H1 (cell line): ENCODE data around the gene SMAGP. TPM values are rescaled to one million over a fixed set of nuclear protein-coding genes. Genes with fewer than 3 reads are reported as not detected.
"Not testable (repeated sequence)": the region's sequence is repeated elsewhere in the genome, so short reads cannot be mapped to it uniquely, and the experiment has no call there.

Experiments used
- CTCF ChIA-PET: fragments of 300-600 bp; sonication (Branson Sonifier 250); formaldehyde crosslinking; loops from one replicate; lab custom pipeline; 2021; ENCODE audit not compliant: partially characterized antibody; lab: Charles Lee
- POLR2A ChIA-PET: fragments of 300-600 bp; sonication (Branson Sonifier 250); formaldehyde crosslinking; loops from one replicate; lab custom pipeline; 2021; ENCODE audit warnings: inconsistent platforms; ENCODE audit not compliant: partially characterized antibody; lab: Charles Lee
- DNase-seq, 2 experiments: peaks; one replicate each; pipeline versions ENCODE4 v3.0.0 to v3.0.0-alpha.2; 2010 to 2022; ENCODE audit warnings: low spot score in 2 of 2, low read depth in 1 of 2, mixed read lengths in 1 of 2
- FAIRE-seq: peaks from 2 replicates; lab custom pipeline; 2011; peaks lifted over from hg19 to GRCh38; lab: Jason Lieb, UNC
- H2AFZ ChIP-seq: 2 replicates; pipeline ENCODE4 v1.8.1; 2012; ENCODE audit warnings: low read length, inconsistent platforms
- H2AK5ac ChIP-seq: 2 replicates; pipeline ENCODE4 v1.6.1; 2013; ENCODE audit warnings: low read depth, low read length
- H2BK120ac ChIP-seq: replicated peaks from 2 replicates; pipeline ENCODE3; 2013; ENCODE audit warnings: low read depth, low read length, inconsistent platforms
- H2BK12ac ChIP-seq: 2 replicates; pipeline ENCODE4 v1.6.1; 2013; ENCODE audit warnings: low read depth, low read length
- H2BK15ac ChIP-seq: 2 replicates; pipeline ENCODE4 v1.6.1; 2013; ENCODE audit warnings: low read length
- H2BK20ac ChIP-seq: 2 replicates; pipeline ENCODE4 v1.6.1; 2013; ENCODE audit warnings: low read length
- H2BK5ac ChIP-seq: 2 replicates; pipeline ENCODE4 v1.6.1; 2013; ENCODE audit warnings: low read depth, low read length
- H3K14ac ChIP-seq: 2 replicates; pipeline ENCODE4 v1.6.1; 2013; ENCODE audit warnings: inconsistent platforms; ENCODE audit not compliant: insufficient read length
- H3K18ac ChIP-seq: 2 replicates; pipeline ENCODE4 v1.6.1; 2013; ENCODE audit warnings: low read length; ENCODE audit errors: extremely low read depth
- H3K23ac ChIP-seq: 2 replicates; pipeline ENCODE4 v1.6.1; 2013; ENCODE audit warnings: inconsistent platforms; ENCODE audit not compliant: insufficient read length
- H3K23me2 ChIP-seq: 2 replicates; pipeline ENCODE4 v1.6.1; 2013; ENCODE audit warnings: low read depth, low read length
- H3K27ac ChIP-seq: 2 replicates; pipeline ENCODE4 v1.6.1; 2011; ENCODE audit warnings: low read depth, low read length, inconsistent platforms
- H3K27me3 ChIP-seq, 4 experiments: replicated peaks in 1 of 4; 1 replicate in 1 of 4; 2 replicates in 3 of 4; pipeline versions ENCODE4 v1.6.1 to v1.8.1; 2011 to 2013; ENCODE audit warnings: low read length in 3 of 4, mild to moderate bottlenecking in 3 of 4, inconsistent platforms in 2 of 4, mixed read lengths in 2 of 4, moderate library complexity in 1 of 4; ENCODE audit not compliant: control insufficient read depth in 3 of 4, insufficient read depth in 3 of 4; ENCODE audit errors: extremely low read depth in 1 of 4
- H3K36me3 ChIP-seq, 4 experiments: 2 replicates each; pipeline versions ENCODE4 v1.6.1 to v1.8.1; 2011 to 2013; ENCODE audit warnings: mild to moderate bottlenecking in 4 of 4, low read length in 3 of 4, moderate library complexity in 2 of 4, control low read depth in 1 of 4, inconsistent platforms in 1 of 4; ENCODE audit not compliant: insufficient read depth in 4 of 4, control insufficient read depth in 2 of 4
- H3K4ac ChIP-seq: replicated peaks from 2 replicates; pipeline ENCODE3; 2013; ENCODE audit warnings: low read length, low read depth, mixed read lengths, inconsistent platforms; ENCODE audit not compliant: insufficient read length
- H3K4me1 ChIP-seq, 4 experiments: replicated peaks in 1 of 4; 1 replicate in 1 of 4; 2 replicates in 3 of 4; pipeline versions ENCODE4 v1.6.1 to v1.8.1; 2011 to 2013; ENCODE audit warnings: low read length in 3 of 4, inconsistent platforms in 2 of 4, mixed read lengths in 1 of 4; ENCODE audit not compliant: insufficient read depth in 4 of 4, control insufficient read depth in 3 of 4
- H3K4me2 ChIP-seq, 2 experiments: 2 replicates each; pipeline versions ENCODE4 v1.6.1 to v1.8.1; 2011 to 2013; ENCODE audit warnings: low read depth in 2 of 2, low read length in 2 of 2, control low read depth in 1 of 2, inconsistent platforms in 1 of 2, mild to moderate bottlenecking in 1 of 2; ENCODE audit not compliant: insufficient read depth in 1 of 2
- H3K4me3 ChIP-seq, 4 experiments: fragments of 200-600, 300-600 bp in 1 of 4; sonication (generic), shearing (Covaris generic), sonication (Bioruptor Twin) in 1 of 4; 2 replicates each; pipeline versions ENCODE4 v1.5.1 to v1.8.1; 2011 to 2016; ENCODE audit warnings: low read length in 4 of 4, low read depth in 3 of 4, control low read depth in 2 of 4, inconsistent platforms in 2 of 4, mild to moderate bottlenecking in 2 of 4, mixed read lengths in 1 of 4, moderate library complexity in 1 of 4; ENCODE audit not compliant: insufficient read depth in 2 of 4; ENCODE audit errors: extremely low read depth in 1 of 4
- H3K56ac ChIP-seq: replicated peaks from 2 replicates; pipeline ENCODE3; 2013; ENCODE audit warnings: low read depth, mild to moderate bottlenecking, mixed read lengths, low read length, inconsistent platforms; ENCODE audit not compliant: insufficient read length
- H3K79me1 ChIP-seq: 2 replicates; pipeline ENCODE4 v1.6.1; 2013; ENCODE audit warnings: low read depth, low read length, control low read depth
- H3K79me2 ChIP-seq, 2 experiments: 2 replicates each; pipeline versions ENCODE4 v1.6.1 to v1.8.1; 2012 to 2013; ENCODE audit warnings: low read length in 2 of 2, mild to moderate bottlenecking in 2 of 2, inconsistent platforms in 1 of 2; ENCODE audit not compliant: insufficient read depth in 2 of 2, control insufficient read depth in 1 of 2
- H3K9ac ChIP-seq, 4 experiments: replicated peaks in 1 of 4; 1 replicate in 1 of 4; 2 replicates in 3 of 4; pipeline versions ENCODE4 v1.6.1 to v1.8.1; 2011 to 2013; ENCODE audit warnings: low read depth in 3 of 4, low read length in 3 of 4, control low read depth in 2 of 4, mild to moderate bottlenecking in 2 of 4, moderate library complexity in 2 of 4, inconsistent platforms in 1 of 4; ENCODE audit errors: extremely low read depth in 1 of 4
- H3K9me3 ChIP-seq, 2 experiments: 2 replicates each; pipeline versions ENCODE4 v1.6.1 to v1.8.1; 2012 to 2013; ENCODE audit warnings: mild to moderate bottlenecking in 2 of 2, moderate library complexity in 2 of 2, control low read depth in 1 of 2, inconsistent platforms in 1 of 2, low read depth in 1 of 2, low read length in 1 of 2, mixed read lengths in 1 of 2; ENCODE audit not compliant: insufficient read depth in 2 of 2
- H4K20me1 ChIP-seq, 2 experiments: replicated peaks in 1 of 2; 2 replicates each; pipeline versions ENCODE3 to v1.8.1; 2011 to 2013; ENCODE audit warnings: inconsistent platforms in 2 of 2, low read length in 2 of 2, mild to moderate bottlenecking in 1 of 2; ENCODE audit not compliant: insufficient read depth in 2 of 2, control insufficient read depth in 1 of 2
- H4K5ac ChIP-seq: 2 replicates; pipeline ENCODE4 v1.6.1; 2013; ENCODE audit warnings: low read length, low read depth, mixed read lengths, inconsistent platforms; ENCODE audit not compliant: insufficient read length
- H4K8ac ChIP-seq: 2 replicates; pipeline ENCODE4 v1.8.0; 2013; ENCODE audit warnings: mild to moderate bottlenecking, moderate library complexity, low read length, inconsistent platforms; ENCODE audit not compliant: insufficient read depth; ENCODE audit errors: extremely low read depth
- H4K91ac ChIP-seq: replicated peaks from 2 replicates; pipeline ENCODE3; 2013; ENCODE audit warnings: low read length, mixed read lengths, inconsistent platforms; ENCODE audit not compliant: insufficient read length
- WGBS, 2 experiments: shearing (Covaris generic) in 1 of 2; methylation state at CpG; one replicate each; pipeline versions ENCODE4 v1.1.6 to v1.1.7; 2013 to 2015; ENCODE audit warnings: low lambda C conversion rate in 2 of 2, mixed read lengths in 2 of 2, inconsistent platforms in 1 of 2, low coverage in 1 of 2, missing lambda C conversion rate in 1 of 2; ENCODE audit not compliant: insufficient replicate concordance in 2 of 2, insufficient coverage in 1 of 2, insufficient read length in 1 of 2; ENCODE audit errors: extremely low coverage in 1 of 2, missing lambda C conversion rate in 1 of 2; 5-methylcytosine and 5-hydroxymethylcytosine counted together
- polyA plus RNA-seq, 7 experiments: library from polyadenylated mRNA; depleted of rRNA in 3 of 7; stranded (reverse) in 5 of 7; unstranded in 2 of 7; fragments of >200 nt in 5 of 7; fragments of 200-250 nt in 2 of 7; gene quantifications; 1 replicate in 5 of 7; 2 replicates in 1 of 7; 4 replicates in 1 of 7; pipeline versions ENCODE4 v1.2.1 to v1.2.3, GENCODE V29; 2011 to 2013; ENCODE audit warnings: missing spikeins in 2 of 7, mixed read lengths in 2 of 7
- total RNA-seq: library from RNA; stranded (reverse); fragmentation: NEBNext Ultra II Directional; extraction: Animal tissue kit (Norgen Biotek cat#: 25700); gene quantifications from 2 replicates; pipeline ENCODE4 v1.2.1, GENCODE V29; 2021

The SMAGP gene
- total and polyA plus RNA-seq, 2 of the 8 experiments (the other 6 are each of a cell fraction or from before 2014, with no cell fraction given): 9.4 to 12.7 TPM

DNA sequence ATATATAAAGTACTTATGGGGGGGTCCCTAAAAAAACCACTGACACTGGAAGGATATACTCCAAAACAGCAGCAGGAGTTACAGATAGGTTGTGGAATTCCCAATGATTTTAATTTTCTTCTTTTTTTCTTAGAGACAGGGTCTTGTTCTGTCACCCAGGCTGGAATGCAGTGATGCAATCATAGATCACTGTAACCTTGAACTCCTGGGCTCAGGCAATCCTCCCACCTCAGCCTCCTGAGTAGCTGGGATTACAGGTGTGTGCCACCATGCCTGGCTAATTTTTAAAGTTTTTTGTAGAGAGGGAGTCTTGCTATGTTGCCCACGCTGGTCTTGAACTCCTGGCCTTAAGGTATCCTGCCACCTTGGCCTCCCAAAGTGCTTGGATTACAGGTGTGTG, 10.6 kb downstream of the SMAGP start:
- not testable (repeated sequence) for H3K4me1 ChIP-seq, H3K4me3 ChIP-seq, H3K79me1 ChIP-seq, DNase-seq, H3K56ac ChIP-seq, H4K91ac ChIP-seq, H4K8ac ChIP-seq, H3K79me2 ChIP-seq, H3K23me2 ChIP-seq, H3K27me3 ChIP-seq, FAIRE-seq, H2AFZ ChIP-seq, H4K5ac ChIP-seq, H3K27ac ChIP-seq, H3K9me3 ChIP-seq, H3K23ac ChIP-seq, H3K4ac ChIP-seq, H2BK20ac ChIP-seq, H3K9ac ChIP-seq, H4K20me1 ChIP-seq, H3K4me2 ChIP-seq, H2BK15ac ChIP-seq, H2BK5ac ChIP-seq, H3K36me3 ChIP-seq, H2AK5ac ChIP-seq, H3K18ac ChIP-seq, H2BK12ac ChIP-seq, H3K14ac ChIP-seq, H2BK120ac ChIP-seq
- ChIA-PET POLR2A (interaction anchor here (1.0 to 1.7 kb wide), 4 partner anchors 14 to 176 kb away, joined by 3 to 5 read pairs (median 4); partner anchors contain the start of genes CSRNP2 and DAZAP2), CTCF (interaction anchor here (1.0 to 6.4 kb wide), 3 partner anchors 11 to 85 kb away, joined by 3 to 82 read pairs (median 4); partner anchors contain the start of gene SMAGP)
- WGBS, 2 experiments: 92% methylated on average over 1 of the region's 1 CpG; no CpG with 5 or more reads in 1 of the 2 experiments
